Ishikawa (cell line): ENCODE results near the gene LPP.

Source experiments
- CEBPB ChIP-seq: IDR thresholded peaks from 2 replicates; pipeline ENCODE4 v1.6.1; 2012
- CREB1 ChIP-seq: IDR thresholded peaks from 2 replicates; pipeline ENCODE4 v1.6.1; 2012; ENCODE audit warnings: low read depth
- EGR1 ChIP-seq: IDR thresholded peaks from 2 replicates; pipeline ENCODE4 v1.6.1; 2012
- EP300 ChIP-seq: IDR thresholded peaks from 2 replicates; pipeline ENCODE4 v1.6.1; 2012; ENCODE audit warnings: borderline replicate concordance
- FOXM1 ChIP-seq: IDR thresholded peaks from 2 replicates; pipeline ENCODE4 v1.6.1; 2012; ENCODE audit warnings: low read depth, borderline replicate concordance
- NFIC ChIP-seq: IDR thresholded peaks from 2 replicates; pipeline ENCODE4 v1.6.1; 2012
- RAD21 ChIP-seq: IDR thresholded peaks from 2 replicates; pipeline ENCODE4 v1.6.1; 2012; ENCODE audit warnings: low read depth
- TAF1 ChIP-seq: IDR thresholded peaks from 2 replicates; pipeline ENCODE4 v1.6.1; 2012; ENCODE audit warnings: low read depth, mild to moderate bottlenecking
- TCF12 ChIP-seq: IDR thresholded peaks from 2 replicates; pipeline ENCODE4 v1.6.1; 2012; ENCODE audit warnings: low read depth
- TEAD4 ChIP-seq: IDR thresholded peaks from 2 replicates; pipeline ENCODE4 v1.6.1; 2012
- YY1 ChIP-seq: IDR thresholded peaks from 2 replicates; pipeline ENCODE4 v1.6.1; 2012; ENCODE audit warnings: low read depth
- ZBTB7A ChIP-seq: IDR thresholded peaks from 2 replicates; pipeline ENCODE4 v1.6.1; 2012; ENCODE audit warnings: low read depth
- TF ChIP-seq, protein P1 (sequence below): IDR thresholded peaks from 2 replicates; pipeline ENCODE4 v1.6.1; 2012
- TF ChIP-seq, protein P2 (sequence below): IDR thresholded peaks from 2 replicates; pipeline ENCODE4 v1.6.1; 2012; ENCODE audit warnings: low read depth, mild to moderate bottlenecking
- TF ChIP-seq, protein P3 (sequence below): IDR thresholded peaks from 2 replicates; pipeline ENCODE4 v1.6.1; 2012

The LPP gene

DNA sequence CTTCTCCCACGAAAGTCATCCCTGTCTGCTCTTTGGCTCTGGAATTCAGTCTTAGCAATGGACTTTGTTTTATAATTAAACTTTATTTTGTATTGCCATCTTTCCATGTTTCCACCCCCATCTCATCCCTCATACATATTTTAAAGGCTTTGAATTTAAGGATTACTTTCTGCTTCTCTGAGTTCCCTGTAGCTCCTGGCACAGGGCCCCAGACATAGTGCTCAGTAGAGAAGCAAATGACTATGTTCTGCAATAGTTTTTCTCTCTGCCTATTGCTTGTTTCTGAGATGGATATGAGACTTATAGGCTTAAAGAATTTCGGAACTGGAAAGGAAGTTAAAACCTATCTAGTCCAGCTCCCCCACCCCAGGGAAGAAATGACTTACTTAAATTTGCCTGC lies 197.0 kb downstream of the LPP start:
- TF ChIP-seq, protein P1, sequence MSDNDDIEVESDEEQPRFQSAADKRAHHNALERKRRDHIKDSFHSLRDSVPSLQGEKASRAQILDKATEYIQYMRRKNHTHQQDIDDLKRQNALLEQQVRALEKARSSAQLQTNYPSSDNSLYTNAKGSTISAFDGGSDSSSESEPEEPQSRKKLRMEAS, result no peak
- no peak for TF ChIP-seq NFIC
- no peak for TF ChIP-seq YY1
- no peak for TF ChIP-seq CEBPB
- no peak for TF ChIP-seq EP300
- TF ChIP-seq CREB1, result no peak
- no peak for TF ChIP-seq RAD21
- TF ChIP-seq, protein P2, sequence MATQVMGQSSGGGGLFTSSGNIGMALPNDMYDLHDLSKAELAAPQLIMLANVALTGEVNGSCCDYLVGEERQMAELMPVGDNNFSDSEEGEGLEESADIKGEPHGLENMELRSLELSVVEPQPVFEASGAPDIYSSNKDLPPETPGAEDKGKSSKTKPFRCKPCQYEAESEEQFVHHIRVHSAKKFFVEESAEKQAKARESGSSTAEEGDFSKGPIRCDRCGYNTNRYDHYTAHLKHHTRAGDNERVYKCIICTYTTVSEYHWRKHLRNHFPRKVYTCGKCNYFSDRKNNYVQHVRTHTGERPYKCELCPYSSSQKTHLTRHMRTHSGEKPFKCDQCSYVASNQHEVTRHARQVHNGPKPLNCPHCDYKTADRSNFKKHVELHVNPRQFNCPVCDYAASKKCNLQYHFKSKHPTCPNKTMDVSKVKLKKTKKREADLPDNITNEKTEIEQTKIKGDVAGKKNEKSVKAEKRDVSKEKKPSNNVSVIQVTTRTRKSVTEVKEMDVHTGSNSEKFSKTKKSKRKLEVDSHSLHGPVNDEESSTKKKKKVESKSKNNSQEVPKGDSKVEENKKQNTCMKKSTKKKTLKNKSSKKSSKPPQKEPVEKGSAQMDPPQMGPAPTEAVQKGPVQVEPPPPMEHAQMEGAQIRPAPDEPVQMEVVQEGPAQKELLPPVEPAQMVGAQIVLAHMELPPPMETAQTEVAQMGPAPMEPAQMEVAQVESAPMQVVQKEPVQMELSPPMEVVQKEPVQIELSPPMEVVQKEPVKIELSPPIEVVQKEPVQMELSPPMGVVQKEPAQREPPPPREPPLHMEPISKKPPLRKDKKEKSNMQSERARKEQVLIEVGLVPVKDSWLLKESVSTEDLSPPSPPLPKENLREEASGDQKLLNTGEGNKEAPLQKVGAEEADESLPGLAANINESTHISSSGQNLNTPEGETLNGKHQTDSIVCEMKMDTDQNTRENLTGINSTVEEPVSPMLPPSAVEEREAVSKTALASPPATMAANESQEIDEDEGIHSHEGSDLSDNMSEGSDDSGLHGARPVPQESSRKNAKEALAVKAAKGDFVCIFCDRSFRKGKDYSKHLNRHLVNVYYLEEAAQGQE, result no peak

DNA sequence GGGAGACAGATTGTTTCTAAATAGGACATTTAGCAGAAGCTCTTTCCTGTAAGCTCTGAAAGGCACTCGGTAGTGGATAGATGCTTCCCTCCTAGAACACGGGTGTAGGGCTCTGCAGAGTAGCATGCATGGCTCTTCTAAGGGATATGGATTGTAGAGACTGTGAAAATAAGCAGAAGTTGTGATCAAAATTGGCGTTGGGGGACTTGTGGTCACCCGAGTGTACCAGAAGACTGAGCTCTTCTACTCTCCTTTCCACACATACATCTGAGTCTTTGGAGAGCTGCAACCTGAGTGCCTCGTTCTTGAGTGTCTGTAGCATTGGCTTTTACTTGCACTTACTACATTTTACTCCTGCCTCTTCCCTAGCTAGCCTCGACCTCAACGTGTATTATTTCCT lies 197.7 kb downstream of the LPP start:
- no peak for TF ChIP-seq YY1
- TF ChIP-seq TEAD4, result no peak
- TF ChIP-seq TAF1, result no peak
- no peak for TF ChIP-seq RAD21

DNA sequence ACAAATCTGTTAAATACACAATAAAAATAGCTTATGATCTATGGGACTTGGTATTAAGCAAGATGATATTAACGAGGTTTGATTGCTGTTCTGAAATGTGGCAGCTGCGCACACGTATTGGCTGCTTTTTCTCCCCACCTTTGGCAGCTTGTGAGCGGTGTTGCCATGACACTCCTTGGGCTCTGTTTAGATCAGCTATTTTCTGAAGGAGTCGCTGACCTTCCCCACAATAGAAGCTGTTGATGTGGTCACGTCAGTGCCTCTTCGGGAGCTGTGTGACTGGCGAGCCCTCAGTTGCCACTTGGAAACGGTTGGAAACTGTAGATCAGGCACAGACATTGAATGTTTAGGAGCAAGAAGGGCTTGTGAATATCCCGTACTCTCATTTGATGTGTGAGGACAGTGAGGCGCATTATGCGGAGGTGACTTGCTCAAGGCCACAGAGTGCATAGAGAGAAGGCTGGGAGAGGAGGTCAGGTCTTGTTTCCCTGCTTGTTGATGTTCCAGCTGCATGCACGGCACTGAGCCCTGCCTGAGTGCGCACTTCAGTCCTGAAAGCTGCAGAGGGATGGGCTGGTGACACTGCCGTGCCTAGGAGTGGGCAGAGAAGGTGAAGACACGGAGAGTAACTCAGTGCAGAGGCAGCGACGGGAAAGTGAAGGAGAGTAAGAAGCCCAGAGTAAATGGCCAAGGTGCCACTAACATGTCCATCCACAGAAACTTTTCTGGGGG lies 198.4 kb downstream of the LPP start:
- TF ChIP-seq YY1, result no peak
- TF ChIP-seq TCF12, result no peak
- no peak for TF ChIP-seq EGR1
- no peak for TF ChIP-seq CREB1
- TF ChIP-seq TAF1, result no peak
- TF ChIP-seq FOXM1, result no peak
- TF ChIP-seq EP300, result no peak
- TF ChIP-seq, protein P1, result no peak
- TF ChIP-seq, protein P2, result no peak
- TF ChIP-seq CEBPB, result no peak
- no peak for TF ChIP-seq TEAD4
- no peak for TF ChIP-seq NFIC
- no peak for TF ChIP-seq RAD21
- no peak for TF ChIP-seq ZBTB7A
- TF ChIP-seq, protein P3, sequence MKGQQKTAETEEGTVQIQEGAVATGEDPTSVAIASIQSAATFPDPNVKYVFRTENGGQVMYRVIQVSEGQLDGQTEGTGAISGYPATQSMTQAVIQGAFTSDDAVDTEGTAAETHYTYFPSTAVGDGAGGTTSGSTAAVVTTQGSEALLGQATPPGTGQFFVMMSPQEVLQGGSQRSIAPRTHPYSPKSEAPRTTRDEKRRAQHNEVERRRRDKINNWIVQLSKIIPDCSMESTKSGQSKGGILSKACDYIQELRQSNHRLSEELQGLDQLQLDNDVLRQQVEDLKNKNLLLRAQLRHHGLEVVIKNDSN, result no peak

DNA sequence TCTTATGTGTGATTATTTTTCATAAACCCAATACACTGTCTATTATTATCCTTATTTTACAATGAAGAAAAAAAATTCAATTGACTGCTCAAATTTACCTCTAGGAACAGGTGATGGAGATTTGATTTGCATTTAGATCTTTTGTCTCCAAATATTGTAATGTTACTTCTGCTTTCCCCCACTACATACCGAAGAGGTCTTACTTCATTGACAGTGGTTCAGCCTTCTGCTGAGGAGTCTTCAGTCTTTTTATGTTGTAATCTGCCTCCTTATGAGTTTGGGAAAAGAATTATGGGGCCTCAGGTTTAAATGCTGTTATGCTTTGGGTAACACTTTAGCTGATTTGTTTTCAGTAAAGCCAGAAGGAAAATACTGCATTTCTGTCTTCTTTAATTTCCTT lies 199.5 kb downstream of the LPP start:
- TF ChIP-seq, protein P2, result no peak
- TF ChIP-seq TCF12 (no peak), RAD21 (no peak), EGR1 (no peak), CEBPB (no peak), EP300 (no peak), CREB1 (no peak), ZBTB7A (no peak), FOXM1 (no peak), TEAD4 (no peak), NFIC (no peak), YY1 (no peak), TAF1 (no peak)
- TF ChIP-seq, protein P1, result no peak
- TF ChIP-seq, protein P3, result no peak
